Ishikawa (cell line): Measurements from ENCODE around the gene GTF2F2.

Source experiments
- CEBPB ChIP-seq: IDR thresholded peaks from 2 replicates; pipeline ENCODE4 v1.6.1; 2012
- CREB1 ChIP-seq: IDR thresholded peaks from 2 replicates; pipeline ENCODE4 v1.6.1; 2012; ENCODE audit warnings: low read depth
- EGR1 ChIP-seq: IDR thresholded peaks from 2 replicates; pipeline ENCODE4 v1.6.1; 2012
- EP300 ChIP-seq: IDR thresholded peaks from 2 replicates; pipeline ENCODE4 v1.6.1; 2012; ENCODE audit warnings: borderline replicate concordance
- FOXM1 ChIP-seq: IDR thresholded peaks from 2 replicates; pipeline ENCODE4 v1.6.1; 2012; ENCODE audit warnings: low read depth, borderline replicate concordance
- MAX ChIP-seq: IDR thresholded peaks from 2 replicates; pipeline ENCODE4 v1.6.1; 2012
- NFIC ChIP-seq: IDR thresholded peaks from 2 replicates; pipeline ENCODE4 v1.6.1; 2012
- RAD21 ChIP-seq: IDR thresholded peaks from 2 replicates; pipeline ENCODE4 v1.6.1; 2012; ENCODE audit warnings: low read depth
- TAF1 ChIP-seq: IDR thresholded peaks from 2 replicates; pipeline ENCODE4 v1.6.1; 2012; ENCODE audit warnings: low read depth, mild to moderate bottlenecking
- TCF12 ChIP-seq: IDR thresholded peaks from 2 replicates; pipeline ENCODE4 v1.6.1; 2012; ENCODE audit warnings: low read depth
- TEAD4 ChIP-seq: IDR thresholded peaks from 2 replicates; pipeline ENCODE4 v1.6.1; 2012
- YY1 ChIP-seq: IDR thresholded peaks from 2 replicates; pipeline ENCODE4 v1.6.1; 2012; ENCODE audit warnings: low read depth
- ZBTB7A ChIP-seq: IDR thresholded peaks from 2 replicates; pipeline ENCODE4 v1.6.1; 2012; ENCODE audit warnings: low read depth
- TF ChIP-seq, protein P1 (sequence below): IDR thresholded peaks from 2 replicates; pipeline ENCODE4 v1.6.1; 2012; ENCODE audit warnings: low read depth, mild to moderate bottlenecking
- TF ChIP-seq, protein P2 (sequence below): IDR thresholded peaks from 2 replicates; pipeline ENCODE4 v1.6.1; 2012

Gene GTF2F2

DNA sequence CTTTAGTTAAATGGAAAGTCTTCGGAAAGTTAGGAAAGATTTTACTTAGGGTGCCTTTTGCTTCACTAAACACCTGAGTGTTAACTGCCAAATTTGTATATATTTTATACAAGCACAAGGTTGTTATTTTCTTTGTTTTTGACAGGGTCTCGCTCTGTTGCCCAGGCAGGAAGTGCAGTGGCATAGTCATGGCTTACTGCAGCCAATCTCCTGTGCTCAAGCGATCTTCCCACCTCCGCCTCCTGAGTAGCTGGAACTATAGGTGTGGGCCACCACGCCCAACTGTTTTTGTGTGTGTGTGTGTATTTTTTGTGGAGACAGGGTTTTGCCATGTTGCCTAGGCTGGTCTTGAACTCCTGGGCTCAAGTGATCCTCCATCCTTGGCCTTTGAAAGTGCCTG lies 64.4 kb downstream of the GTF2F2 start:
- TF ChIP-seq ZBTB7A (no peak), NFIC (no peak), RAD21 (no peak), TAF1 (no peak), CREB1 (no peak), TCF12 (no peak), EP300 (no peak), CEBPB (no peak), TEAD4 (no peak)
- TF ChIP-seq, protein P1, sequence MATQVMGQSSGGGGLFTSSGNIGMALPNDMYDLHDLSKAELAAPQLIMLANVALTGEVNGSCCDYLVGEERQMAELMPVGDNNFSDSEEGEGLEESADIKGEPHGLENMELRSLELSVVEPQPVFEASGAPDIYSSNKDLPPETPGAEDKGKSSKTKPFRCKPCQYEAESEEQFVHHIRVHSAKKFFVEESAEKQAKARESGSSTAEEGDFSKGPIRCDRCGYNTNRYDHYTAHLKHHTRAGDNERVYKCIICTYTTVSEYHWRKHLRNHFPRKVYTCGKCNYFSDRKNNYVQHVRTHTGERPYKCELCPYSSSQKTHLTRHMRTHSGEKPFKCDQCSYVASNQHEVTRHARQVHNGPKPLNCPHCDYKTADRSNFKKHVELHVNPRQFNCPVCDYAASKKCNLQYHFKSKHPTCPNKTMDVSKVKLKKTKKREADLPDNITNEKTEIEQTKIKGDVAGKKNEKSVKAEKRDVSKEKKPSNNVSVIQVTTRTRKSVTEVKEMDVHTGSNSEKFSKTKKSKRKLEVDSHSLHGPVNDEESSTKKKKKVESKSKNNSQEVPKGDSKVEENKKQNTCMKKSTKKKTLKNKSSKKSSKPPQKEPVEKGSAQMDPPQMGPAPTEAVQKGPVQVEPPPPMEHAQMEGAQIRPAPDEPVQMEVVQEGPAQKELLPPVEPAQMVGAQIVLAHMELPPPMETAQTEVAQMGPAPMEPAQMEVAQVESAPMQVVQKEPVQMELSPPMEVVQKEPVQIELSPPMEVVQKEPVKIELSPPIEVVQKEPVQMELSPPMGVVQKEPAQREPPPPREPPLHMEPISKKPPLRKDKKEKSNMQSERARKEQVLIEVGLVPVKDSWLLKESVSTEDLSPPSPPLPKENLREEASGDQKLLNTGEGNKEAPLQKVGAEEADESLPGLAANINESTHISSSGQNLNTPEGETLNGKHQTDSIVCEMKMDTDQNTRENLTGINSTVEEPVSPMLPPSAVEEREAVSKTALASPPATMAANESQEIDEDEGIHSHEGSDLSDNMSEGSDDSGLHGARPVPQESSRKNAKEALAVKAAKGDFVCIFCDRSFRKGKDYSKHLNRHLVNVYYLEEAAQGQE: no peak
- TF ChIP-seq, protein P2, sequence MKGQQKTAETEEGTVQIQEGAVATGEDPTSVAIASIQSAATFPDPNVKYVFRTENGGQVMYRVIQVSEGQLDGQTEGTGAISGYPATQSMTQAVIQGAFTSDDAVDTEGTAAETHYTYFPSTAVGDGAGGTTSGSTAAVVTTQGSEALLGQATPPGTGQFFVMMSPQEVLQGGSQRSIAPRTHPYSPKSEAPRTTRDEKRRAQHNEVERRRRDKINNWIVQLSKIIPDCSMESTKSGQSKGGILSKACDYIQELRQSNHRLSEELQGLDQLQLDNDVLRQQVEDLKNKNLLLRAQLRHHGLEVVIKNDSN: no peak

DNA sequence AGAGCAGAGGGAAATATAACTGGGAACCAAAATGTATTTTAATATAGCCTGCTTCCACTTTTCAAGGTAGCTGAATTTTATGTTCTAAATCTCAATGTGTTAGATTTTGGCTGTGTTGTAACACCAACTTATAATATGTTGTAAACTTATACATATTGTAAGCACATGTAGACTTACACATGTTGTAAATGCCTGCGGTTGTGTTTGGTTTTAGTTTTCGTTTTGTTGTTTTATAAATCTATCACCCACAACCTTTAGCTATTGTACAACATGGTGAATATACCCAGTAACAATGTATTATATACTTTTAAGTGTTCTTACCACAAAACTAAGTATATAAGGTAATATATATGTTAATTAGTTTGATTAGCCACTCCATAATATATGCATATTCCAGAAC lies 65.0 kb downstream of the GTF2F2 start:
- TF ChIP-seq YY1: no peak
- TF ChIP-seq FOXM1: no peak

GRCh38 chr13:45191874-45192273 lies 71.6 kb downstream of the GTF2F2 start:
- TF ChIP-seq TCF12: no peak
- TF ChIP-seq RAD21: no peak
- TF ChIP-seq YY1: no peak
- no peak for TF ChIP-seq ZBTB7A
- no peak for TF ChIP-seq NFIC
- TF ChIP-seq, protein P2: no peak
- no peak for TF ChIP-seq TEAD4
- TF ChIP-seq FOXM1: no peak
- no peak for TF ChIP-seq TAF1
- no peak for TF ChIP-seq EP300
- no peak for TF ChIP-seq MAX
- TF ChIP-seq, protein P1: no peak
- TF ChIP-seq CREB1: no peak

GRCh38 chr13:45194081-45194939 lies 74.0 kb downstream of the GTF2F2 start:
- no peak for TF ChIP-seq NFIC
- TF ChIP-seq RAD21: 0 out of 2 replicates have a peak, but pooled peaks have one; percentile 13
- TF ChIP-seq EGR1: no peak
- TF ChIP-seq YY1: no peak

DNA sequence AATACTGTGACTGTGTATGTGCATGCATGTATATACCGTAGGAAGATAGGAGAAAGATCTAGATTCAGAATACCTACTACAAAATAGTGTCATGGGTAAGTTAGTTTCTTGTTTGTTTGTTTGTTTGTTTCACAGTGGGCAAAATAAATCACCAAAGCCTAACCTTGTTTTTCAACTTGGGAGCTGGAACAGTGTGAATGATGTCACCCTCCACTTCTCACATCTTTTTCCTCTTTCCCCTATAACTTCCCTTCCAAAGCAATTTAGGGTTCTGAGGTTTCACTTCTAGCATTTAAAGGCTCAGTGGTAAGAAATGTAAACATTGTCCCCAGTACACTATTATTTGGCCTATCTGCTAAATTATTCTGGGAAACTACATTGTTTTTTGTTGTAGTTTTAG lies 75.1 kb downstream of the GTF2F2 start:
- TF ChIP-seq CREB1 (no peak), YY1 (no peak), FOXM1 (no peak), RAD21 (no peak), CEBPB (no peak), TAF1 (no peak), EP300 (no peak), TEAD4 (no peak), MAX (no peak), EGR1 (no peak), ZBTB7A (no peak), TCF12 (no peak), NFIC (no peak)
- TF ChIP-seq, protein P1: no peak
- TF ChIP-seq, protein P2: no peak
